ENCODE results near the gene INPP4B.

The INPP4B gene

DNA sequence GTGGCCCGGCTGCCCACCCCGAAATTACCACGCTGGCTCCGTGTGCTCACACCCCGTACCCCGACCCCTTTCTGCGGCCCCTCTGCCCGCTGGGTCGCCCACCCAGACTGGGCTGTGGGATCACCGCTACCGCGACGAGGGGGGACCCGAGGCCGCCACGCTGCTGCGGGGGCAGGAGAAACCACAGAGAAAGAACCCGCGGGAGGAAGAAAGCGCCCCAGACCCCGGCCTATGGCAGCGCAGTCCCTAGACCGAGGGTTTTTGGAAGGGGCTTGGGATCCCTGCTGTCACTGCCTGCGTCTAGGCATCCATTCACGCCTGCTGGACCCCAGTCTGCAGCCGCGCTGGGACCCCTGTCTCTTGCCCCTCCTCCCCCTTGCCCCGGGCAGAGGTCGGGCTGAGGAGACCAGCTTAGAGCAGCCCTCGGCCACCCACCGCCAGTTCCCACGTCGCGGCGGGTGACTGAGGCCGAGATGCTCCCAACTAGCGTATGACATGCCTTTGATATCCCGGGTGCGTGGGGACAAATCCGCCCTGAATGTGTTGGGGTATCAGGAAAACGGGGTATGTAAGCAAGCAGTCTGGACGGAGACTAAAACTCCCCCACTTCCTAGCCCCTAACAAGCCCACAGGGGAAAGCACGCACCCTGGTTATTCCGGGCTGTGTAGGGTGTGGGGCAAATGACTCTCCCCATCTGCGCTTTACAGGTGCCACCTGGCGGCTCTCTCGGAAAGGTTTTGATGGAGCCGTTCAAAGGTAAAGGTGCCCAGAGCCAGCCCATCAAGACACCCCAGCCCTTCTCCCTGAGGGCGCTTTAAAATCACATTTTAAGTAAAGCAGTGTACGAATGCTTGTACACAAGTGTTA is 862 bp upstream of the INPP4B start:
- TF ChIP-seq, protein P1, sequence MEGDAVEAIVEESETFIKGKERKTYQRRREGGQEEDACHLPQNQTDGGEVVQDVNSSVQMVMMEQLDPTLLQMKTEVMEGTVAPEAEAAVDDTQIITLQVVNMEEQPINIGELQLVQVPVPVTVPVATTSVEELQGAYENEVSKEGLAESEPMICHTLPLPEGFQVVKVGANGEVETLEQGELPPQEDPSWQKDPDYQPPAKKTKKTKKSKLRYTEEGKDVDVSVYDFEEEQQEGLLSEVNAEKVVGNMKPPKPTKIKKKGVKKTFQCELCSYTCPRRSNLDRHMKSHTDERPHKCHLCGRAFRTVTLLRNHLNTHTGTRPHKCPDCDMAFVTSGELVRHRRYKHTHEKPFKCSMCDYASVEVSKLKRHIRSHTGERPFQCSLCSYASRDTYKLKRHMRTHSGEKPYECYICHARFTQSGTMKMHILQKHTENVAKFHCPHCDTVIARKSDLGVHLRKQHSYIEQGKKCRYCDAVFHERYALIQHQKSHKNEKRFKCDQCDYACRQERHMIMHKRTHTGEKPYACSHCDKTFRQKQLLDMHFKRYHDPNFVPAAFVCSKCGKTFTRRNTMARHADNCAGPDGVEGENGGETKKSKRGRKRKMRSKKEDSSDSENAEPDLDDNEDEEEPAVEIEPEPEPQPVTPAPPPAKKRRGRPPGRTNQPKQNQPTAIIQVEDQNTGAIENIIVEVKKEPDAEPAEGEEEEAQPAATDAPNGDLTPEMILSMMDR (conservative IDR thresholded peaks at IDR 0.05), result peak; percentile 78

DNA sequence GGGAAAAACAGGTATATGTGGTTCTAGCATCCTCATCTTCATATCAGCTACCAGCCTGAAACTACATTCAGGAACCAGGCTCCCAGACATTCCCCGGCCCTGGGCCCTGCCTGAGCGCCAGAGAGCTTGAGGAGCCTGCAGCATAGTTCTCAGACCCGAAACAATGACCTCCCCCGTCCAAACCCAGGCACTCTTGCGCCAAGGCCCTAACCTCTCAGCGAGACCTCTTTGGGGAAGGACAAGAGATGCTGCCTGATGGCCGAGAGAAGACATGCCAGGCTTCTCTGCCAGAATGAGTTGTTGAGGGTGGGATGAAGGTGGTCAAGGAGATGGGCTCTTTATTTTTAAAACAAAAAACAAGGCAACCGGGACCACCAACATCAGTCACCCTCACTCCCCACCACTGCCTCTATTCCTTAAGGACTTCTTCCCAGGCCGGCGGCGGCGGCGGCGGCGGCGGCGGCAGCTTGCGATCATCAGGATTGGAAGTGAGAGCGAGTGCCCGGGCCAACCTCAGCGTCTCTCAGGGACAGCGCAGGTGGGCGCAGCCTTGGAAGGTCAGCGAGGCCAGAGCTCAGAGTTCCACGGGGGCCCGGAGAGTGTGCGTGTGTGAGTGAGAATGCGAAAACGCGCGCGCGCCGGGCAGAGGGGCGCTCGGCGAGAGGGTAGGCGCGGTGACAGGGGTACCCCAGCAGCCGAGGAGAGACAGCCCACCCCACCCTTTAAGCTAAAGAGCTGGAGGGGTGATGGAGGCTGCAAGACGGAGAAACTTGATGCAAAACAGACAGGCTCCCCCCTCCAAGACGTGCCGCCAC is 601 bp downstream of the INPP4B start:
- H3K27ac ChIP-seq, result no peak overlapping the region
- TF ChIP-seq, protein P1 (conservative IDR thresholded peaks at IDR 0.05), result no peak

More for the DNA sequence above, 862 bp upstream of the INPP4B start:
- no peak overlapping the region; the same call in 1 of the 2 replicates for H3K27ac ChIP-seq

GRCh38 chr4:142844782-142845181 is 1.3 kb downstream of the INPP4B start:
- no peak overlapping the region for H3K27ac ChIP-seq
- TF ChIP-seq, protein P1 (conservative IDR thresholded peaks at IDR 0.05), result no peak

DNA sequence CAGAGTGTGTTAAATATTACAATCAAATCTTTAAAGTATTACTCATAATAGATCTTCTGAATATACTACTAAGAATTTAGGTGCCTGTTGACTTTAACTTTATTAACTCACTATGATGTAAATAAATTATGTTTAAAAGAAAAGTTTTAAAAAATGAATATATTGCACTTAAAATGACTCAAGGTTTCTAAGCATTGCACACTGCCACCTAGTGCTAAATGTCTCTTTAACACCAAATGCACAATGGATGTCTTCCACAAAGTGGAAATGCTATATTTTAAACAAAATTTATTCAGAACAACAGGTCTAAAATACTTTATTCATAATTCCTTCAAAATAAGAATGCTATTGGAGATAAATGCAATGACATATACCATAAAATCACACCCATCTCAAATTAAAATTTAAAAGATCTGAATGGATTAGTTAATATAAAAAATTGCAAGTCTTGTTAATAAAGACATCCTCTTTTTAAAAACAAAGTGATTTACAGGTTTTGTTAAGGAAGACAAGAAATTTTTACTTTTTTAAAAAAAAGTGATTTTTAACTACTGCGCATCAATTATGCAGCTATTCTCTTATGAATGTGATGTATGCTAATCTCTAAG is 5.5 kb downstream of the INPP4B start:
- H3K27ac ChIP-seq, result no peak overlapping the region

DNA sequence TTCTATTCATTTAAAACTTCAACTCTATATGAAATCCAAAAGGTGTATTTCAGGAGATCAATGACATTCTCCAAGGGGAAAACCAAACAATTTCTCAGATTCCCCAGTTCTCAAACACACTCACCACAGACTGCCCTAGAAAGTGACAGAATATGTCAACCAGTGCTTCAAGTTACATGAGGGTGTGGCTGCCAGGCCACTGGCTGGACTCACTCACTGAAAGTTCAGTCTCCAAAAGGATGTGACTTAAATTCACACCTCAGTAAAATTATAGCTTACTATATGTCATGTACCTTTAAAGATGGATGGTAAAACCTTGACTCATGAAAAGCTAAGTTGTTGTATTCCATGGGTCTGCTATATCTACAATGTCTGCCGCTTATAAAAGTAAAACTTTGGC is 7.3 kb downstream of the INPP4B start:
- no peak overlapping the region for H3K27ac ChIP-seq
- TF ChIP-seq, protein P1 (conservative IDR thresholded peaks at IDR 0.05), result no peak

More for the DNA sequence above, 5.5 kb downstream of the INPP4B start:
- TF ChIP-seq, protein P1 (conservative IDR thresholded peaks at IDR 0.05), result peak; percentile 87

GRCh38 chr4:142832022-142832421 is 14.1 kb downstream of the INPP4B start:
- H3K27ac ChIP-seq, result no peak overlapping the region
- TF ChIP-seq, protein P1 (conservative IDR thresholded peaks at IDR 0.05), result no peak
